Spleen (tissue), 7 donors: Measurements from ENCODE around the gene VEZT.

Source experiments
- POLR2A ChIP-seq, 3 donors: fragments of 450-650 bp; IDR thresholded peaks; one replicate each; pipeline ENCODE4 v1.5.1; 2017; ENCODE audit warnings: antibody characterized with exemption in 3 of 3, mild to moderate bottlenecking in 1 of 3
- POLR2AphosphoS5 ChIP-seq, 3 donors: sonication (generic); formaldehyde crosslinking; IDR thresholded peaks; one replicate each; pipeline ENCODE4 v1.5.1; 2017; ENCODE audit warnings: antibody characterized with exemption in 3 of 3
- TF ChIP-seq, protein P1 (sequence below), 11 experiments: fragments of 200-600 bp in 7 of 11; fragments of 450-650 bp in 4 of 11; sonication (generic) in 4 of 11; IDR thresholded peaks in 8 of 11; conservative IDR thresholded peaks in 3 of 11; 1 replicate in 7 of 11; 2 replicates in 4 of 11; pipeline versions ENCODE4 v1.4.0 to v1.8.0; 2016 to 2021; ENCODE audit warnings: antibody characterized with exemption in 11 of 11, inconsistent platforms in 4 of 11, mild to moderate bottlenecking in 1 of 11
- donor health status: DM: no; HTN: no; CAD: no; lungs with moderate emphysema.
- donor health status: DM: no; HTN: no; CAD: no.
- donor health status: DM: no; HTN: no; CAD: no.

DNA sequence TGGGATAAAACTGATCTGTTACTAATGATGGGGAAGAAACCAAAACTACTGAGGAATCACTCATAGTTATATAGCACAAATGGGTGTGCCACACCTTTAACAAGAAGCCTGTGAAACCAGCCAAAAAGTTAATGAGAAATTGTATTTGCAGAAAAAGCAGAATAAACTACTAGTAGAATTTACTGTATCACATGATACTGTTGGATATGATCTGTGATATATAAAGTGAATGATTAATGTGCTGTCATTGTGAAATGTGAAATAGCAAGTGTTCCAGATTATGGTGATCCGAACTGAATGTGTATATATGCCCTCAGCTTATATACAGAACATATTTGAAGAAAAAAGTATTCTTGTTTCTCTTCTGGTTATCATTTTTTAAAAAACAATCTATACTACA is 30.5 kb downstream of the VEZT start:
- TF ChIP-seq POLR2A (IDR thresholded peaks at IDR 0.05) (no peak), POLR2AphosphoS5 (IDR thresholded peaks at IDR 0.05) (no peak)
- TF ChIP-seq, protein P1, sequence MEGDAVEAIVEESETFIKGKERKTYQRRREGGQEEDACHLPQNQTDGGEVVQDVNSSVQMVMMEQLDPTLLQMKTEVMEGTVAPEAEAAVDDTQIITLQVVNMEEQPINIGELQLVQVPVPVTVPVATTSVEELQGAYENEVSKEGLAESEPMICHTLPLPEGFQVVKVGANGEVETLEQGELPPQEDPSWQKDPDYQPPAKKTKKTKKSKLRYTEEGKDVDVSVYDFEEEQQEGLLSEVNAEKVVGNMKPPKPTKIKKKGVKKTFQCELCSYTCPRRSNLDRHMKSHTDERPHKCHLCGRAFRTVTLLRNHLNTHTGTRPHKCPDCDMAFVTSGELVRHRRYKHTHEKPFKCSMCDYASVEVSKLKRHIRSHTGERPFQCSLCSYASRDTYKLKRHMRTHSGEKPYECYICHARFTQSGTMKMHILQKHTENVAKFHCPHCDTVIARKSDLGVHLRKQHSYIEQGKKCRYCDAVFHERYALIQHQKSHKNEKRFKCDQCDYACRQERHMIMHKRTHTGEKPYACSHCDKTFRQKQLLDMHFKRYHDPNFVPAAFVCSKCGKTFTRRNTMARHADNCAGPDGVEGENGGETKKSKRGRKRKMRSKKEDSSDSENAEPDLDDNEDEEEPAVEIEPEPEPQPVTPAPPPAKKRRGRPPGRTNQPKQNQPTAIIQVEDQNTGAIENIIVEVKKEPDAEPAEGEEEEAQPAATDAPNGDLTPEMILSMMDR (IDR thresholded peaks at IDR 0.05 in 8 of 11, conservative IDR thresholded peaks at IDR 0.05 in 3 of 11) = no peak
